HEK293T (cell line): ENCODE data around the gene SYF2.

Experiments used
- CTCF ChIA-PET: fragments of 350-600 bp; formaldehyde crosslinking; extraction: SDS; loops from one replicate; lab custom pipeline; 2021; ENCODE audit warnings: antibody characterized with exemption, inconsistent platforms; lab: Yijun Ruan, JAX
- POLR2A ChIA-PET: fragments of 350-600 bp; formaldehyde crosslinking; extraction: SDS; loops from one replicate; lab custom pipeline; 2020; ENCODE audit warnings: antibody characterized with exemption, inconsistent platforms; lab: Yijun Ruan, JAX
- DNase-seq: peaks from one replicate; pipeline ENCODE4 v3.0.0; 2012; ENCODE audit warnings: mixed read lengths; ENCODE audit errors: extremely low spot score
- ARNT ChIP-seq: fragments of 450-650 bp; IDR thresholded peaks from 2 replicates; pipeline ENCODE4 v1.6.1; 2017; ENCODE audit warnings: mild to moderate bottlenecking
- BHLHE40 ChIP-seq: fragments of 450-650 bp; IDR thresholded peaks from 2 replicates; pipeline ENCODE4 v1.6.1; 2016; ENCODE audit warnings: mild to moderate bottlenecking, moderate library complexity, borderline replicate concordance
- CTBP1 ChIP-seq: fragments of 450-650 bp; IDR thresholded peaks from 2 replicates; pipeline ENCODE4 v1.6.1; 2016; ENCODE audit warnings: borderline replicate concordance
- ELF4 ChIP-seq: fragments of 450-650 bp; IDR thresholded peaks from 2 replicates; pipeline ENCODE4 v1.6.1; 2017; ENCODE audit warnings: antibody characterized with exemption
- FOXA1 ChIP-seq: fragments of 450-650 bp; IDR thresholded peaks from 2 replicates; pipeline ENCODE4 v1.6.1; 2016; ENCODE audit warnings: mild to moderate bottlenecking
- FOXK2 ChIP-seq: fragments of 450-650 bp; IDR thresholded peaks from 2 replicates; pipeline ENCODE4 v1.6.1; 2016; ENCODE audit warnings: mild to moderate bottlenecking
- FOXM1 ChIP-seq: fragments of 450-650 bp; IDR thresholded peaks from 2 replicates; pipeline ENCODE4 v1.6.1; 2017; ENCODE audit warnings: mild to moderate bottlenecking, borderline replicate concordance
- HDGF ChIP-seq: fragments of 450-650 bp; IDR thresholded peaks from 2 replicates; pipeline ENCODE4 v1.6.1; 2017; ENCODE audit warnings: antibody characterized with exemption, borderline replicate concordance
- L3MBTL2 ChIP-seq: fragments of 450-650 bp; conservative IDR thresholded peaks from 2 replicates; pipeline ENCODE4 v1.6.1; 2016; ENCODE audit warnings: mild to moderate bottlenecking
- LEF1 ChIP-seq: fragments of 450-650 bp; IDR thresholded peaks from 2 replicates; pipeline ENCODE4 v1.6.1; 2017; ENCODE audit warnings: mild to moderate bottlenecking, borderline replicate concordance
- NFRKB ChIP-seq: fragments of 450-650 bp; IDR thresholded peaks from 2 replicates; pipeline ENCODE4 v1.6.1; 2016; ENCODE audit warnings: mild to moderate bottlenecking, moderate library complexity
- SP1 ChIP-seq: fragments of 450-650 bp; IDR thresholded peaks from 2 replicates; pipeline ENCODE4 v1.6.1; 2017
- SUZ12 ChIP-seq: fragments of 450-650 bp; IDR thresholded peaks from 2 replicates; pipeline ENCODE4 v1.6.1; 2016; ENCODE audit warnings: mild to moderate bottlenecking
- TARDBP ChIP-seq: fragments of 450-650 bp; IDR thresholded peaks from 2 replicates; pipeline ENCODE4 v1.6.1; 2016
- ZNF384 ChIP-seq: fragments of 450-650 bp; IDR thresholded peaks from 2 replicates; pipeline ENCODE4 v1.6.1; 2016
- TF ChIP-seq, protein P1 (sequence below): fragments of 450-650 bp; IDR thresholded peaks from 2 replicates; pipeline ENCODE4 v1.6.1; 2016

Gene SYF2

DNA sequence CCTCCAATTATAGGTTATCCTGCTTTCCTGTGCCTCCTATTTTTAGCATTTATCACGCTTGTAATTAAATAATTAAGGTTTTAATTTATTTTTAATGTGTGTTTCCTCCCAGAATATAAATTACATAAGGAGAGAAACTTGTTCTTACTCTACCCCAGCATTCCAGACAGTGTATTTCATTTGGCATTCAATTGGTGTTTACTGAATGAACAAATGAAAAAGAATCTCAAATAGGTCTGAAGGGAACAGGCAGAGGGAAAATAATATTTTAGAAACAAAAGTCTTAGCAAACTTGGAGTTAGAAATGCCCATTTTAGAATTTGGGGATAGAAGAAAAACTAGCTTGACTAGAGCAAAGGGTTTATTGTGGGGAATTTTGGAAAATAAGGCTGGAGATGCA lies 24.9 kb upstream of the SYF2 start:
- TF ChIP-seq LEF1 (no peak), NFRKB (no peak), L3MBTL2 (no peak), SUZ12 (no peak), TARDBP (no peak), HDGF (no peak), SP1 (no peak), FOXA1 (no peak), FOXK2 (no peak), ZNF384 (no peak), BHLHE40 (no peak), ELF4 (no peak), CTBP1 (no peak), FOXM1 (no peak), ARNT (no peak)
- TF ChIP-seq, protein P1, sequence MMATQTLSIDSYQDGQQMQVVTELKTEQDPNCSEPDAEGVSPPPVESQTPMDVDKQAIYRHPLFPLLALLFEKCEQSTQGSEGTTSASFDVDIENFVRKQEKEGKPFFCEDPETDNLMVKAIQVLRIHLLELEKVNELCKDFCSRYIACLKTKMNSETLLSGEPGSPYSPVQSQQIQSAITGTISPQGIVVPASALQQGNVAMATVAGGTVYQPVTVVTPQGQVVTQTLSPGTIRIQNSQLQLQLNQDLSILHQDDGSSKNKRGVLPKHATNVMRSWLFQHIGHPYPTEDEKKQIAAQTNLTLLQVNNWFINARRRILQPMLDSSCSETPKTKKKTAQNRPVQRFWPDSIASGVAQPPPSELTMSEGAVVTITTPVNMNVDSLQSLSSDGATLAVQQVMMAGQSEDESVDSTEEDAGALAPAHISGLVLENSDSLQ: no peak
- ChIA-PET POLR2A (interaction anchor here (0.8 to 1.5 kb wide), 3 partner anchors 10 to 25 kb away, joined by 3 to 6 read pairs (median 4); partner anchors contain the start of genes RSRP1 and SYF2), CTCF (no interaction called here)
- no peak for DNase-seq

DNA sequence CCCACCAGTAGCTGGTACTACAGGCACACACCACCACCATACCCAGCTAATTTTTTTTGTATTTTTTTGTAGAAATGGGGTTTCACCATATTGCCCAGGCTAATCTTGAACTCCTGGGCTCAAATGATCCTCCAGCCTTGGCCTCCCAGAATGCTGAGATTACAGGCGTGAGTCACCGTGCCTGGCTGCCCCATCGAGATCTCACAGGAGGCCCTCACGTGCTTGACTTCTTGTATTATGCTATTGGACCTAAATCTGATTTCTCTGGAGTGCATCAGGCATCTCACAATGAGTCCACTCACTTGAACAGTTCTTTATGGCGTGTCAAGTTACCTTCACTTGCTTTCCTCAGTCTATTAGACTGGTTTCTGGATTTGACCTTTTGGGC lies 24.3 kb upstream of the SYF2 start:
- no peak for TF ChIP-seq TARDBP
- no peak for TF ChIP-seq FOXK2
- TF ChIP-seq BHLHE40: 0 out of 2 replicates have a peak, but pooled peaks have one; percentile 26
- TF ChIP-seq L3MBTL2: peak; percentile 58; the same call in 1 of the 2 replicates
- DNase-seq: peak; percentile 20
- CTCF ChIA-PET: interaction anchor here (0.7 kb wide), 1 partner anchor 86 kb away, joined by 3 read pairs; no protein-coding TSS in a partner anchor
- POLR2A ChIA-PET: interaction anchor here (1.5 kb wide), 1 partner anchor 9 kb away, joined by 14 read pairs; the partner anchor contains the start of gene RSRP1

DNA sequence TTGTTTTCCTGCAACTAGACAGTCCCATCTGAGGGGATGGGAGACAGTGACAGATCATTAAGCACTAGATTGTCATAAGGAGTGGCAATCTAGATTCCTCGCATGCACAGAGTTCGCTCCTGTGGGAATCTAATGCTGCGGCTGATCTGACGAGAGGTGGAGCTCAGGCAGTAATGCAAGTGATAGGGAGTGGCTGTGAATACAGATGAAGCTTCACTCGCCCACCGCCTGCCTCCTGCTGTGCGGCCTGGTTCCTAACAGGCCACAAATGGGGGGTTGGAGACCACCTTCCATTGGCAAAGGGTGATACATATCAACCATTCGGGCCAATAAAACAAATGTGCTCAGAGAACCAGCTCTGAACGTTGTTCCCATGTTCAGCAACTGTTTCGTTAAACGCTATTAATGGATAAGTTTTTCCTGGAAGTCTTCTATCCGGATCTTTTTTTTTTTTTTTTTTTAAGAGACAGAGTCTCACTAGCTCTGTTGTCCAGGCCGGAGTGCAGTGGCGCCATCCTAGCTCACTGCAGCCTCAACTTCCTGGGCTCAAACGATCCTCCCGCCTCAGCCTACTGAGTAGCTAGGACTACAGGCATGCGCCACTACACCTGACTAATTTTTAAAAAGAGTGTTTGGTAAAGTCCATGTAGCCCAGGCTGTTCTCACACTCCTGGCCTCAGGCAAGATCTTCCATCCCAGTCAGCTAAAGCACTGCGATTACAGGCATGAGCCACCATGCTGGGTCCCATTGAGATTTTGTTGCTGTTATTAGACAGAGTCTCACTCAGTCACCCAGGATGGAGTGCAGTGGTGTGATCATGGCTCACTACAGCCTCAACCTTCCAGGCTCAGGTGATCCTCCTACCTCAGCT lies 23.6 kb upstream of the SYF2 start:
- DNase-seq: no peak
- ChIA-PET CTCF (interaction anchor here (0.7 kb wide), 1 partner anchor 87 kb away, joined by 3 read pairs; no protein-coding TSS in a partner anchor), POLR2A (interaction anchor here (1.5 kb wide), 1 partner anchor 8 kb away, joined by 14 read pairs; the partner anchor contains the start of gene RSRP1)
- TF ChIP-seq ZNF384: peak; percentile 54
- no peak for TF ChIP-seq NFRKB
- TF ChIP-seq BHLHE40: no peak

DNA sequence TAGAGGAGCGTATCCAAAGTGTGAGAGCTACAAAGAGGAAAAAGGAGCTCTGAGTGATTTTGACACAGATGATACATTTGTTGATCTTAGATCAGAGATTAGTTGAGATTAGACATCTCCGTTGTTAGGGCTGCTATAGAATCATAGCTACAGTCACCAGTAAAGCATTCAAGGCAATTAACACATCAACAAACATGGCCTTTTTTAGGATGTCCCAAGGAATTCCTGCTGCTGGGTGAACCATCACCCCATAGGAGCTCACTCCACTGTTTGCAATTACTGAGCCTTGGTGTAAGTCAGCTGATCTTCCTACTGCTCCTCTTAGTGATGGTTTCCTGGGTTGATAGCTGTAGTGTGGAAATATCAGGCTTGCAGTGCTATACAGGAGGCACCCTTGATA lies 21.6 kb upstream of the SYF2 start:
- POLR2A ChIA-PET: interaction anchor here (1.4 to 1.7 kb wide), 2 partner anchors 14 to 21 kb away, joined by 6 to 11 read pairs; partner anchors contain the start of gene SYF2
- TF ChIP-seq FOXM1: no peak
- TF ChIP-seq BHLHE40: no peak
- TF ChIP-seq NFRKB: no peak
- no peak for TF ChIP-seq L3MBTL2
- TF ChIP-seq HDGF: no peak
- TF ChIP-seq TARDBP: no peak
- TF ChIP-seq SP1: no peak
- no peak for TF ChIP-seq ZNF384
- no peak for TF ChIP-seq ELF4
- TF ChIP-seq, protein P1: no peak
- TF ChIP-seq FOXK2: no peak
- TF ChIP-seq SUZ12: no peak
- TF ChIP-seq ARNT: no peak
- no peak for DNase-seq
- CTCF ChIA-PET: no interaction called here

DNA sequence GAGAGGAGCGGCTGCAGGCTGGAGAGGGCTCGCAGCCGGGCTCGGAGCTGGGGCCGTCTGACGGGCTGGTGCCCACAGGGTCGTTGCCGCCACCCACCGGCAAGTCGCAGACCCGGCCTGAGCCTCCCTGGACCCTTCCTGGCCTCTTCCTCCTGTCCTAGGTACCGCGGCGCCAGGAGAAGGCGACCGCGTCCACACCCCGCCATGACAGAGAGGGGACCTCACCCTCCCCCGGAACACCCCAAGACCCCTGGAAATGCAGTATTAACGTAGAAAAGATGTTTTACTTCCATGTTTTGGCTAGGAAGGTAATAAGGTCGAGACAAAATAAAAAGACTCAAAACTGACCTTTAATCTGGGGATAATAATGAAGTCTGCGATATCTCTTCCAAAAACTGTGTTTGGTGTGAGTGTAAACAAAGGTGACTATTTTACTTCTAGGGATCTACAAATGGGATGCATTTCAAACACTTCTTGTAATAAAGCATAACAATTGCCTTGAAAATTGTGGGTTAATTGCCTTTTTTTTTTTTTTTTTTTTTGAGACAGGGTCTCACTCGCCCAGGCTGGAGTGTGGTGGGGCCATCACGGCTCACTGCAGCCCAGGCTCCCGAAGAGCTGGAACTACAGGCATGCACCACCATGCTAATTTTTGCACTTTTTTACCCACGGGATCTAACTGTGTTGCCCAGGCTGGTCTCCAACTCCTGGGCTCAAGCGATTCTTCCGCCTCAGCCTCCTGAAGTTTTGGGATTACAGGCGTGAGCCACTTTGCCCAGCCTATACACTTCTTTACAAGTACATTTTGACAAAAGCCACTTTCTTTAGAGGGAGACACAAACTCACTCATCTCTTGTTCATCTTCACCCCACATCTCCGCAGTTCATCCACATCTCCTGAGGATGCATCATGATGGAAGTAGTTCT lies 15.8 kb upstream of the SYF2 start:
- ChIA-PET CTCF (interaction anchor here (0.7 kb wide), 1 partner anchor 1514 kb away, joined by 3 read pairs; no protein-coding TSS in a partner anchor), POLR2A (interaction anchor here (0.5 to 2.4 kb wide), 15 partner anchors 8 to 351 kb away, joined by 3 to 45 read pairs (median 3); partner anchors contain the start of gene SYF2)
- DNase-seq: no peak
- no peak for TF ChIP-seq BHLHE40
- TF ChIP-seq FOXA1: no peak
- no peak for TF ChIP-seq TARDBP
- TF ChIP-seq SUZ12: no peak
- TF ChIP-seq FOXK2: no peak
- TF ChIP-seq FOXM1: no peak
- no peak for TF ChIP-seq ZNF384
- TF ChIP-seq SP1: no peak
- TF ChIP-seq, protein P1: no peak
- no peak for TF ChIP-seq ELF4
- TF ChIP-seq NFRKB: no peak
- TF ChIP-seq ARNT: no peak
- TF ChIP-seq HDGF: no peak
- no peak for TF ChIP-seq CTBP1
- no peak for TF ChIP-seq LEF1
- TF ChIP-seq L3MBTL2: no peak
